ENCODE measurements around the gene BPIFA1.
A peak's percentile ranks its signal among the peaks of the same experiment; 100 is the strongest.

BPIFA1 gene

DNA sequence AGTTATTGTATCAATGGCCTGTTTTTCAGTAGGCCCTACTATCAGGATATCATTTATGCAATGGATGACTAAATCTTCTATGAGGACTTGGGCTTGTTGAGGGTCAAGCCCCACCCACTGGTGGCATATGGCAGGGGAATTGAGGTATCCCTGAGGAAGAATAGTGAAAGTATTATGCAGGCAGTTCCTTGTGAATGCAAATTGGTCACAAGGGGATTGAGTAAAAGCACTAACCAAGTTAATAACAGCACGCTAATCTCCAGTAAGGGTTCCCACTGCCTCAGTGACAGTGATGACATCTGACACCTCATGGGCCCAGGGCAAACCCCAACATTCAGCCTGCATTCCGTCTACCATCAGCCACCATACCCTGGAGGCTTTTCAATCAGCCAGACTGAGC is 14.9 kb downstream of the BPIFA1 start:
- intact Hi-C loops (cut with DNase I; ENCODE audit: low total_unique reads) = no loop called here

DNA sequence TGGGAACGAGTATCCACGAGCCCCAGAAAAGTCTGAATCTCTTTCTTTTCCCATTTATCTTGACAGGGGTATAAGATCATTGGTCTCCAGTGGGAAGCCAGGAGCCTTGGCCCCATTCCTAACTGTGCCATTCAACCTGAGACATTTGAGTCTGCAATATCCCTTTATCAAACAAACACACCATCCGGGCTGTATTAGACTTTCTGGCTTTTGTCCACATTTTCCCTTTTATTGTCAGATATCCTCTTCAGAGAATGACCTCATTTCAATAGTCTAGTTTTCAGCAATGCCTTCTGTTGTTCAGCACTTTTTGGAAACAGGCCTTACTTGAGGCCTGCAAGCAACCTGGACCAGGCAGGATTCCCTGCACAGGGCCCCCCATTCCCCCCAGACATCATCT is 15.7 kb downstream of the BPIFA1 start:
- no peak for DNase-seq
- intact Hi-C loops (cut with DNase I; ENCODE audit: low total_unique reads) = no loop called here
- Histone ChIP-seq H3K4me3 (no peak overlapping the region), H3K9me3 (peaks cover 0 to 2% (median 0%) of the 10 kb centered on the region in 3 donors), H3K27me3 (no peaks in the 10 kb centered on the region), H3K27ac (no peak overlapping the region), H3K4me1 (no peaks in the 10 kb centered on the region), H3K36me3 (no peaks in the 10 kb centered on the region)
- TF ChIP-seq, protein P1, sequence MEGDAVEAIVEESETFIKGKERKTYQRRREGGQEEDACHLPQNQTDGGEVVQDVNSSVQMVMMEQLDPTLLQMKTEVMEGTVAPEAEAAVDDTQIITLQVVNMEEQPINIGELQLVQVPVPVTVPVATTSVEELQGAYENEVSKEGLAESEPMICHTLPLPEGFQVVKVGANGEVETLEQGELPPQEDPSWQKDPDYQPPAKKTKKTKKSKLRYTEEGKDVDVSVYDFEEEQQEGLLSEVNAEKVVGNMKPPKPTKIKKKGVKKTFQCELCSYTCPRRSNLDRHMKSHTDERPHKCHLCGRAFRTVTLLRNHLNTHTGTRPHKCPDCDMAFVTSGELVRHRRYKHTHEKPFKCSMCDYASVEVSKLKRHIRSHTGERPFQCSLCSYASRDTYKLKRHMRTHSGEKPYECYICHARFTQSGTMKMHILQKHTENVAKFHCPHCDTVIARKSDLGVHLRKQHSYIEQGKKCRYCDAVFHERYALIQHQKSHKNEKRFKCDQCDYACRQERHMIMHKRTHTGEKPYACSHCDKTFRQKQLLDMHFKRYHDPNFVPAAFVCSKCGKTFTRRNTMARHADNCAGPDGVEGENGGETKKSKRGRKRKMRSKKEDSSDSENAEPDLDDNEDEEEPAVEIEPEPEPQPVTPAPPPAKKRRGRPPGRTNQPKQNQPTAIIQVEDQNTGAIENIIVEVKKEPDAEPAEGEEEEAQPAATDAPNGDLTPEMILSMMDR (IDR thresholded peaks at IDR 0.05) = no peak

More for the DNA sequence above, 14.9 kb downstream of the BPIFA1 start:
- Histone ChIP-seq H3K9me3 (peaks cover 0 to 2% (median 0%) of the 10 kb centered on the region in 3 donors), H3K36me3 (no peaks in the 10 kb centered on the region), H3K4me1 (no peaks in the 10 kb centered on the region), H3K27me3 (no peaks in the 10 kb centered on the region), H3K4me3 (no peak overlapping the region), H3K27ac (no peak overlapping the region)
- TF ChIP-seq, protein P1 (IDR thresholded peaks at IDR 0.05) = no peak
- DNase-seq = peak in 1 of 2 donors; percentile 1

DNA sequence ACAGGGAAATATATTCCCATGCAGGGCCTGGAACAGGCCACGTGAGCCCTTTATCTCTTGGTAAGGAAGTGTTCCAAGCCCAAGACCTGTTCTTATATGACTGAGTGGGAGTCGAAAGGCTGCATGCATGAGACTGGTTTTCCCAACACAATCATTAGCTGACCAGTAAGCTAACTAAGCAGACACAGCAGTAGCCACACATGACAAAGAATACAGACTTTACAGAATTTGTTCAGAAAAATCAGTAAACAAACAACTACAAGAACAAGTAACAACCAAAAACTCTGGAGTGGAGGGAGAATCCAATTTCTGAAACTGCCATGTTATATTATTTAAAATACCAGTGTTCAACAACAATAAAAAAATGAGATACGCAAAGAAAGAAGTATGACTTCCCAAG is 16.7 kb downstream of the BPIFA1 start:
- TF ChIP-seq, protein P1 (IDR thresholded peaks at IDR 0.05) = no peak
- no peak for DNase-seq
- peaks cover 0 to 2% (median 0%) of the 10 kb centered on the region in 3 donors for H3K9me3 ChIP-seq
- H3K4me3 ChIP-seq = no peak overlapping the region
- intact Hi-C loops (cut with DNase I; ENCODE audit: low total_unique reads) = no loop called here
- no peaks in the 10 kb centered on the region for H3K27me3 ChIP-seq
- H3K27ac ChIP-seq = no peak overlapping the region
- no peaks in the 10 kb centered on the region for H3K36me3 ChIP-seq
- no peaks in the 10 kb centered on the region for H3K4me1 ChIP-seq

DNA sequence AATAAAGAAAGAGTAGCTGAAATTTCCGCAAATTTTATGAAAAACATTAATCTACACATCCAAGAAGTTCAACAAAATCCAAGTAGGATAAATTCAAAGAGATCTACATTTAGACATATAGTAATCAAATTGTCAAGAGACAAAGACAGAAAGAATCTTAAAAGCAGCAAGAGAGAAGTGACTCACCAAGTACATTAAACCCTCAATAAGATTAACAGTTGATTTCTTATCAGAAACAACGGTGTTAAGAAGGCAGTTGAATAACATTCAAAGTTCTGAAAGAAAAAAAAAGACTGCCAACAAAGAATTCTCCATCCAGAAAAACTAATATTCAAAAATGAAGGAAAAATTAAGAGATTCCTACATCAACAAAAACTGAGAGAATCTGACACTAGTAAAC is 19.2 kb downstream of the BPIFA1 start:
- TF ChIP-seq, protein P1 (IDR thresholded peaks at IDR 0.05) = no peak
- Histone ChIP-seq H3K36me3 (no peaks in the 10 kb centered on the region), H3K27me3 (no peaks in the 10 kb centered on the region), H3K4me3 (no peak overlapping the region), H3K4me1 (no peaks in the 10 kb centered on the region), H3K27ac (no peak overlapping the region), H3K9me3 (peaks cover 0 to 2% (median 0%) of the 10 kb centered on the region in 3 donors)
- intact Hi-C loops (cut with DNase I; ENCODE audit: low total_unique reads) = no loop called here
- no peak for DNase-seq

DNA sequence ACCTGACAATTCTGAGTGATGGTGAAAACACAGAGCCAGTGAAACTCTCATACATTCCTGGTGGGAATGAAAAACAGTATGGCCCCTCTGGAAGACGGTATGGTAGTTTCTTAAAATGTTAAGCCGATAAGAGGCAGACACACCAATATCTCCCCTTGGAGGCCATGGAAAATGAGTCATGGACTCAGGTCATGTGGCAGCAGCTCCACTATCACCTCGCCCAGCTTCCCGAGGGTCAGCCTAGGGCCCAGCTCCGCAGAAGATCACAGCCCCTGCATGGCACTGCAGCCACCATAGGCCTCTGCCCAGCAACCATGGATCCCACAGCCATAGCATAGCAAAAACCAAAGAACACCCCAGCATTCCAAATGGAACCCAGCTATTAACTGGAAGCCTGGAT is 21.4 kb downstream of the BPIFA1 start:
- Histone ChIP-seq H3K27me3 (no peaks in the 10 kb centered on the region), H3K4me3 (no peak overlapping the region), H3K9me3 (peaks cover 0 to 7% (median 7%) of the 10 kb centered on the region in 3 donors), H3K36me3 (no peaks in the 10 kb centered on the region), H3K27ac (no peak overlapping the region), H3K4me1 (no peaks in the 10 kb centered on the region)
- TF ChIP-seq, protein P1 (IDR thresholded peaks at IDR 0.05) = no peak
- intact Hi-C loops (cut with DNase I; ENCODE audit: low total_unique reads) = no loop called here
- peak in 1 of 2 donors; percentile 11 for DNase-seq

DNA sequence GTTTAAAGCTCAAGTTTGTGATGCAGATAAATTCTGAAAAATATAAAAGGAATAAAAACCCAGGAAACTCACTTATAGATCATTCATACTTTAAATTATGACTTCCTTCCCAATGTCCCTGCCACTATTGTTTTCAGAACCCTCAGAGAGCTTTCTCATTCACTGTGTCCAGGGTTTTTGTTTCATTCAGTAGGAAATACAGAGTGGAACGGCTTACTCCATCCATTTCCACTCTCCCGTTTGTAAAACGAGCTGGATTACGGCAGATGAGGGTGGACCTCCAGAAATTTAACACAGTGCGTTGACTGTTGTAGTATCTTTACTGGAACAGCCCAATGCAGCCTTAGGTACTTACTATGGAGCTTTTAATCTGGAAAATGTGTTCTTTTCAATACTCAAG is 23.6 kb downstream of the BPIFA1 start:
- peaks cover 0 to 7% of the 10 kb centered on the region in 2 donors for H3K27me3 ChIP-seq
- H3K36me3 ChIP-seq = no peaks in the 10 kb centered on the region
- no peaks in the 10 kb centered on the region for H3K4me1 ChIP-seq
- TF ChIP-seq, protein P1 (IDR thresholded peaks at IDR 0.05) = no peak
- DNase-seq = no peak
- H3K27ac ChIP-seq = no peak overlapping the region
- peaks cover 0 to 7% (median 7%) of the 10 kb centered on the region in 3 donors for H3K9me3 ChIP-seq
- H3K4me3 ChIP-seq = no peak overlapping the region
- intact Hi-C loops (cut with DNase I; ENCODE audit: low total_unique reads) = no loop called here
